GM19397 (cell line): ENCODE results near the gene CFDP1.
A peak's percentile ranks its signal among the peaks of the same experiment; 100 is the strongest.

Experiments
- ATAC-seq: cut with Tn5 transposase; IDR thresholded peaks from one replicate; pipeline ENCODE4 v1.9.1; 2021; ENCODE audit warnings: mild to moderate bottlenecking, moderate library complexity; ENCODE audit not compliant: unreplicated experiment

The CFDP1 gene

GRCh38 chr16:75256696-75257343 is 176.5 kb downstream of the CFDP1 start:
- ATAC-seq: no peak

GRCh38 chr16:75256059-75256571 is 177.2 kb downstream of the CFDP1 start:
- no peak for ATAC-seq

GRCh38 chr16:75254359-75254837 is 178.9 kb downstream of the CFDP1 start:
- no peak for ATAC-seq

GRCh38 chr16:75252946-75253911 is 180.1 kb downstream of the CFDP1 start:
- no peak for ATAC-seq

GRCh38 chr16:75252049-75252864 is 181.0 kb downstream of the CFDP1 start:
- no peak for ATAC-seq

- peak; percentile 85 for ATAC-seq
These were observed 181.8 kb downstream of the CFDP1 start, which contains the start of gene BCAR1 for GRCh38 chr16:75251280-75252048. Gene BCAR1 (minus strand): TSS chr16:75251624. CDS start chr16:75251482, 142 bp downstream.

GRCh38 chr16:75250809-75251279 is 182.5 kb downstream of the CFDP1 start:
- ATAC-seq: peak; percentile 37

- no peak for ATAC-seq
These were observed 183.1 kb downstream of the CFDP1 start for GRCh38 chr16:75250089-75250808.

GRCh38 chr16:75249441-75249840 is 183.9 kb downstream of the CFDP1 start:
- ATAC-seq: no peak

GRCh38 chr16:75248536-75249380 is 184.5 kb downstream of the CFDP1 start:
- ATAC-seq: no peak

- ATAC-seq: no peak
These were observed 185.2 kb downstream of the CFDP1 start for GRCh38 chr16:75248142-75248535.

GRCh38 chr16:75247249-75247648 is 186.1 kb downstream of the CFDP1 start:
- ATAC-seq: no peak

- no peak for ATAC-seq
These were observed 186.6 kb downstream of the CFDP1 start for GRCh38 chr16:75246504-75247205.

- ATAC-seq: peak; percentile 35
These were observed 188.2 kb downstream of the CFDP1 start for GRCh38 chr16:75244844-75245758.

- no peak for ATAC-seq
These were observed 189.0 kb downstream of the CFDP1 start for GRCh38 chr16:75244225-75244809.
